GM12872 (cell line): ENCODE data around the gene ASGR2.

ENCODE experiments used
- TF ChIP-seq, protein P1 (sequence below): IDR thresholded peaks from 3 replicates; pipeline ENCODE4 v1.5.1; 2011; ENCODE audit warnings: low read depth, mild to moderate bottlenecking, low read length, moderate library complexity; ENCODE audit not compliant: insufficient read depth

ASGR2 gene

DNA sequence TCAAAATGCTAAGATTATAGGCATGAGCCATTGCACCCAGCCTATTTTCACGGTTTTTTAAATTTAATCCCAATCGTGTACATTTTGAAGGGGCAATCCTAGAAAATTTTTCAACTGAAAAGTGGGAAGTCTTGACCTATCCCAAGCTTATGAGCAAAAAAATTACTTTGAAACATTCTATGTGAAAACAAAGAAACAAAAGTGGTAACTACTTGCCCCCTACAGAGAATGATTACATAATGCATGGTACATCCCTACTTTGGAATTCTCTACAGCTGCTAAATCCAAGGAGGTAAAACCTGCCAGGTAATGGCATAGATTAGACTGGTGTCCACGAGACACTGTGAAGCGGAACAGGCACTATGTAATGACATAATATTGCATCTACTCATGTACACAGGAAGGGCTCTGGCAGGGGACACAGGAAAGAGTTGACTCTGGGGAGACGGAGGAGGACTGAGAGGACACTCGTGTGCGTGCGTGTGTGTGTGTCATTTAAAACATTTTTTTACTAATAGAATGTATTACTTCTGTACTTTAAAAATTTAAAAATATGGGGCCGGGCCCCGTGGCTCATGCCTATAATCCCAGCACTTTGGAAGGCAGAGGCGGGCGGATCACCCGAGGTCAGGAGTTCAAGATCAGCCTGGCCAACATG, 15.7 kb downstream of the ASGR2 start:
- TF ChIP-seq, protein P1, sequence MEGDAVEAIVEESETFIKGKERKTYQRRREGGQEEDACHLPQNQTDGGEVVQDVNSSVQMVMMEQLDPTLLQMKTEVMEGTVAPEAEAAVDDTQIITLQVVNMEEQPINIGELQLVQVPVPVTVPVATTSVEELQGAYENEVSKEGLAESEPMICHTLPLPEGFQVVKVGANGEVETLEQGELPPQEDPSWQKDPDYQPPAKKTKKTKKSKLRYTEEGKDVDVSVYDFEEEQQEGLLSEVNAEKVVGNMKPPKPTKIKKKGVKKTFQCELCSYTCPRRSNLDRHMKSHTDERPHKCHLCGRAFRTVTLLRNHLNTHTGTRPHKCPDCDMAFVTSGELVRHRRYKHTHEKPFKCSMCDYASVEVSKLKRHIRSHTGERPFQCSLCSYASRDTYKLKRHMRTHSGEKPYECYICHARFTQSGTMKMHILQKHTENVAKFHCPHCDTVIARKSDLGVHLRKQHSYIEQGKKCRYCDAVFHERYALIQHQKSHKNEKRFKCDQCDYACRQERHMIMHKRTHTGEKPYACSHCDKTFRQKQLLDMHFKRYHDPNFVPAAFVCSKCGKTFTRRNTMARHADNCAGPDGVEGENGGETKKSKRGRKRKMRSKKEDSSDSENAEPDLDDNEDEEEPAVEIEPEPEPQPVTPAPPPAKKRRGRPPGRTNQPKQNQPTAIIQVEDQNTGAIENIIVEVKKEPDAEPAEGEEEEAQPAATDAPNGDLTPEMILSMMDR = no peak

DNA sequence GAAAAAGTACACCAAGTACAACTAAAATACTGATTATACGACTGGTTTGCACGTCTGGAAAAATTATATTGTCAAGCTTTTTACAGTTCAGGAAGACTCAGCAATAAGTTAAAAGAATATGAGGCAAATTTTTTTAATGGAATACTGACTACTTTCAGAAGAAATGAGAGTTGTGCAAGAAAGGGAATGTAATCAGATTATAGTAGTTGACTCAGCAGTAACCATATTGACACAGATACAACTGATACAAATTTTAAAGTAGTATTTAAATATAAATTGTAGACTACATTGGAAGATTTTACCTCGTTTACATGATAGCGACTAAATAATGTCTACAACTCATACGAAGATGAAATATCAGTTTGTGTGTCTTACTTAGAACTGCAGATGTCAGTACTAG, 16.7 kb downstream of the ASGR2 start:
- TF ChIP-seq, protein P1 = no peak

DNA sequence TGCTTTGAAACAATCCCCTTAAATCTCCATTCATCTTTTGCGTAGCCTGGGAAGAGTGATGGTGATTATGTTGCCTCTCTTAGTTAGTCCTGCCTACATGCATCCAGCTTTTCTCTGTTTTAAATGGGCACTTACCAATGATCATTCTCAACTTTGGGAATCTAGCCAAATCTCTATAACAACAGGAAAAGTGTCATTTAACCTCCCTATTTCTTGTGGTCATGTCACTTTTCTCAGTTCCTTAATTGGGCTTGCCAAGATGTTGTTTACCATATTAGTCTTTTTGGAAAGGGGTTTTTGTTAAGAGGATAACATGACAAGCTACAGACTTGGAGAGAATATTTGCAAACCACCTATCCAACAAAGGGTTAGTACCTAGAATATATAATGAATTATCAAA, 19.0 kb downstream of the ASGR2 start:
- TF ChIP-seq, protein P1 = no peak

DNA sequence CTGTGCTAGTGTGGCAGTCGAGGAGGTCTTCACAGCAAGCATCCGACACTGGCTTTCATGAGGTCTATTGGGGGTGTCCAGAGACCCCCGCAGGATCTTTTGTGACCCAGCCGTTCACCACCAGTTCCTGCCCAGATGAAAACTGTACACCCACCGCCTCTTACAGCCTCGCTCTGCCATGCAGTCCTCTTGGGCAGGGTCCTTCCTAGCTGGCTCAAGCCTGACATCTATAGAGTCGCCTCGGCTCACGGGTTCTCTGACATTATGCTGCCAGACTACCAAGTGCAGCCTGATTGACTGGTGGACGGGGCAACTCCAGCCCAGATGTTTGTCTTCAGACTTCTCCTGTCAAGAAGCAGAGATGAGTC, 20.0 kb downstream of the ASGR2 start:
- TF ChIP-seq, protein P1 = no peak

DNA sequence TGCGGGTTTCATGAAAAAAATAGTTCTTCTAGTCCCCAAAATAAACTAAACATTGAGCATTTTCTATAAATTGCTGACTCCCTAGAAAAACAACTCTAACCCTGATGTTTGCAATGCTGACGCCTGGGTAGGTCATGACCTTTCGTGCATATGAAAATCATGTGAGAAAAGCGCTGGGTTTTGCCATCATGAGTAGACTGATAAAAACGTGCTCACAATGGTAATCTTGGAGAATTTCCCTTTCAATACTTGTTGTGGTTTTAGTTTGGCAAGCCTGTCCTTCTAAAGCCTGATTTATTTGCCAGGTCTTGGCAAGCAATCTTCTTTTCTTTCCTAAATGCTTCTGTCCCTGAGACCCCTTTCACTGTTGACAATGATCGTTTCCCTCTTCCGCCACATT, 30.5 kb downstream of the ASGR2 start:
- TF ChIP-seq, protein P1 = no peak

DNA sequence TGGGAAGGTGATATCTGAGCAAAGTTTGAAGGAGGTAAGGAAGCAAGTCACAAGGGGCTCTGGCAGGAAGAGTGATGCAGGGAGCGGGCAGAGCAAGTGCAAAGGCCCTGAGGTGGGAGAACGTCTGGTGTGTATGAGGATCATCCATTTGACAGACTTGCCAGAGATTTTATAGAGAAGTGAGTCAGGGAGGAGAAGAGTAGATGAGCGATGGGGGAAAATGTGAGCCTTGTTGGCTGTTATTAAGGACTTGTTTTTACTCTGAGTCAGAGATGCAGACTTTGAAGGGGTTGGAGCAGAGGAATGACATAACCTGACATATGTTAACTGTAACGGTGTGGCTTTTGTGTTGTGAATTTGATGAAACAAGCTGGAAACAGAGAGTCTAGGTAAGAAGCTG, 31.0 kb downstream of the ASGR2 start:
- TF ChIP-seq, protein P1 = no peak

DNA sequence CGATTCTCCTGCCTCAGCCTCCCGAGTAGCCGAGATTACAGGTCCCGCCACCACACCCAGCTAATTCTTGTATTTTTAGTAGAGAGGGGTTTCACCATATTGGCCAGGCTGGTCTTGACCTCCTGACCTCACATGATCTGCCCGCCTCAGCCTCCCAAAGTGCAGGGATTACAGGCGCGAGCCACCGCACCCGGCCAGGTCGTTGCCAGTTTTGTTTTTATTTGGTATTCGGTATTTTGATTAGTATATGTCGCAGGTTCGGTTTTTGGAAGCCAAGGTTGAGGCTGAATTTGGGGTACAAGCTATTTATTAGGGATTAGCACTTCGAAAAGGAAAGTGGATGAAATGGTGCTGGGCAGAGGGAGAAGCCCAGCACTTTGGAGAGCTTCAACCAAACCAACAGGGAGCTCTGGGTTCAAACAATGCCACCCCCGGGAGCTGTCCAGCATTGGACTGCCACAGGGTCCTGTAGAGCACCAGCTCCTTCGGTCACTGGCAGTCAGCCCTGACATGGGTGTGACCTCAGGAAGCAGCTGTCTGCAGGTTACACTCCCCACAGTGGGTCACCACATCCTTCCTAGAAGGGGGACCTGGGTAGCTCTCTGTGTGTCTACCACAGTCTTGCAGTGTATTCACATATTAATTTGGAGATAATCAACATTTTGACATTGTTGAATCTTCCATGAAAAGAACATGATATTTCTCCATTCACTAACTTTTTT, 33.1 kb downstream of the ASGR2 start:
- TF ChIP-seq, protein P1 = no peak
